NOMO-1 treated with dmso at 0.1 percent for 144 hours (cell line): ENCODE results near the gene PCDHA7.
"Not testable (repeated sequence)": the region's sequence is repeated elsewhere in the genome, so short reads cannot be mapped to it uniquely, and the experiment has no call there.

Source experiments
- DNase-seq: peaks from one replicate; lab custom pipeline; 2025; ENCODE audit not compliant: unreplicated experiment; lab: John Stamatoyannopoulos, UW

PCDHA7 gene, protein sequence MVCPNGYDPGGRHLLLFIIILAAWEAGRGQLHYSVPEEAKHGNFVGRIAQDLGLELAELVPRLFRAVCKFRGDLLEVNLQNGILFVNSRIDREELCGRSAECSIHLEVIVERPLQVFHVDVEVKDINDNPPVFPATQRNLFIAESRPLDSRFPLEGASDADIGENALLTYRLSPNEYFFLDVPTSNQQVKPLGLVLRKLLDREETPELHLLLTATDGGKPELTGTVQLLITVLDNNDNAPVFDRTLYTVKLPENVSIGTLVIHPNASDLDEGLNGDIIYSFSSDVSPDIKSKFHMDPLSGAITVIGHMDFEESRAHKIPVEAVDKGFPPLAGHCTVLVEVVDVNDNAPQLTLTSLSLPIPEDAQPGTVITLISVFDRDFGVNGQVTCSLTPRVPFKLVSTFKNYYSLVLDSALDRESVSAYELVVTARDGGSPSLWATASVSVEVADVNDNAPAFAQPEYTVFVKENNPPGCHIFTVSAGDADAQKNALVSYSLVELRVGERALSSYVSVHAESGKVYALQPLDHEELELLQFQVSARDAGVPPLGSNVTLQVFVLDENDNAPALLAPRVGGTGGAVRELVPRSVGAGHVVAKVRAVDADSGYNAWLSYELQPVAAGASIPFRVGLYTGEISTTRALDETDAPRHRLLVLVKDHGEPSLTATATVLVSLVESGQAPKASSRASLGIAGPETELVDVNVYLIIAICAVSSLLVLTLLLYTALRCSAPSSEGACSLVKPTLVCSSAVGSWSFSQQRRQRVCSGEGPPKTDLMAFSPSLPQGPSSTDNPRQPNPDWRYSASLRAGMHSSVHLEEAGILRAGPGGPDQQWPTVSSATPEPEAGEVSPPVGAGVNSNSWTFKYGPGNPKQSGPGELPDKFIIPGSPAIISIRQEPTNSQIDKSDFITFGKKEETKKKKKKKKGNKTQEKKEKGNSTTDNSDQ

DNA sequence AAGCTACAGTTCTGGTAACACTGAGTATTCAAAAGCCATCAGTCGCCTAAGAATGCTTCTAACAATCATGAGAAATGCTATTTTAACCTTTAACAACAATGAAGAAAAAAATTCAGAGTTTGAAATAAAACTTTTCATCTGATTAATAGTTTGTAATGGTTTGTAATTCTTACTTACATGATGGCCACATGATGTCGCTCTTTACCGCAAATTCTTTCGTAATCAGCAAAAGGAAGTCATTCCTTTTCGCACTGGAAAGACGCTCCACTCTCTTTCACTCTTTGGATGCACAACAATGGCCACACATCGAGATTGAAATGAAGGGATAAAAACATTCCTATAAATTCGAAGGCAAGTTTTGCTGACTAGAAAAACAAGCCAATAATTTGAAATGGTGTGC is at the start of gene PCDHA7:
TSS of gene PCDHA7 (plus strand) at position 277 of the 400 bp plus-strand sequence. CDS start at position 392, 115 bp downstream.
- no peak for DNase-seq

DNA sequence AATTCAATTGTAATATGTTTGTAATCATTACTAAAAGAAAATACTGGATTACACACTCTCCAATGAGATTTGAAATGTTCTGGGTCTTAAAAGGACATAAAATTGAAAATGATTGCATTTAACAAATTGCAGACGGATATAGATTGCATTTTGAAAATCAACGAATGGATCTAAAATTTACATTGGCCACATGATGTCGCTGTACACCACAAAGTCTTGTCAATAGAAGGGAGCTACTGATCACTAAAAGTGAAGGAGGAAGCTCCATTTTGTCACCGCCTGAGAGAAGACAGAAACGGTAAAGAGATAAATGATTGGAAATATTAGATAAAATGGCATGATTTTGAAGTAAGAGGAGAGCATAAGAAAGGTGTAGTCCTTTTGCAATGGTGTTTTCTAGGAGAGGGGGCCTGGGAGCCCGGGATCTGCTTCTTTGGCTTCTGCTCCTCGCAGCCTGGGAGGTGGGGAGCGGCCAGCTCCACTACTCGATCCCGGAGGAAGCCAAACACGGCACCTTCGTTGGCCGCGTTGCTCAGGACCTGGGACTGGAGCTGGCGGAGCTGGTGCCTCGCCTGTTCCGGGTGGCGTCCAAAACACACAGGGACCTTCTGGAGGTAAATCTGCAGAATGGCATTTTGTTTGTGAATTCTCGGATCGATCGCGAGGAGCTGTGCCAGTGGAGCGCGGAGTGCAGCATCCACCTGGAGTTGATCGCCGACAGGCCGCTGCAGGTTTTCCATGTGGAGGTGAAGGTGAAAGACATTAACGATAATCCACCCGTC is 48.0 kb upstream of the PCDHA7 start, which contains the start of gene PCDHA1:
TSS of gene PCDHA1 (plus strand) at position 236 of the 782 bp plus-strand sequence.
- no peak for DNase-seq

DNA sequence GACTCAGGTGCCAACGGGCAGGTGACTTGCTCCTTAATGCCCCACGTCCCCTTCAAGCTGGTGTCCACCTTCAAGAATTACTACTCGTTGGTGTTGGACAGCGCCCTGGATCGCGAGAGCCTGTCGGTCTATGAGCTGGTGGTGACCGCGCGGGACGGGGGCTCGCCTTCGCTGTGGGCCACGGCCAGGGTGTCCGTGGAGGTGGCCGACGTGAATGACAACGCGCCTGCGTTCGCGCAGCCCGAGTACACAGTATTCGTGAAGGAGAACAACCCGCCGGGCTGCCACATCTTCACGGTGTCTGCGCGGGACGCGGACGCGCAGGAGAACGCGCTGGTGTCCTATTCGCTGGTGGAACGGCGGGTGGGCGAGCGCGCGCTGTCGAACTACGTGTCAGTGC is 46.6 kb upstream of the PCDHA7 start:
- not testable (repeated sequence) for DNase-seq

DNA sequence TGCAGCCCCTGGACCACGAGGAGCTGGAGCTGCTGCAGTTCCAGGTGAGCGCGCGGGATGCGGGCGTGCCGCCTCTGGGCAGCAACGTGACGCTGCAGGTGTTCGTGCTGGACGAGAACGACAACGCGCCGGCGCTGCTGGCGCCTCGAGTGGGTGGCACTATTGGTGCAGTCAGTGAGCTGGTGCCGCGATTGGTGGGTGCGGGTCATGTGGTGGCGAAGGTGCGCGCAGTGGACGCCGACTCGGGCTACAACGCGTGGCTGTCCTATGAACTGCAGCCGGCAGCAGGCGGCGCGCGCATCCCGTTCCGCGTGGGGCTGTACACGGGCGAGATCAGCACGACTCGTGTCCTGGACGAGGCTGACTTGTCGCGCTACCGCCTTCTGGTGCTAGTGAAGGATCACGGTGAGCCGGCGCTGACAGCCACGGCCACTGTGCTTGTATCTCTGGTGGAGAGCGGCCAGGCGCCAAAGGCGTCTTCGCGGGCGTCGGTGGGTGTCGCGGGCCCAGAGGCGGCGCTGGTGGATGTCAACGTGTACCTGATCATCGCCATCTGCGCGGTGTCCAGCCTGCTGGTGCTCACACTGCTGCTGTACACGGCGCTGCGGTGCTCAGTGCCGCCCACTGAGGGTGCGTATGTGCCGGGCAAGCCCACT is 46.1 kb upstream of the PCDHA7 start:
- DNase-seq = not testable (repeated sequence)

DNA sequence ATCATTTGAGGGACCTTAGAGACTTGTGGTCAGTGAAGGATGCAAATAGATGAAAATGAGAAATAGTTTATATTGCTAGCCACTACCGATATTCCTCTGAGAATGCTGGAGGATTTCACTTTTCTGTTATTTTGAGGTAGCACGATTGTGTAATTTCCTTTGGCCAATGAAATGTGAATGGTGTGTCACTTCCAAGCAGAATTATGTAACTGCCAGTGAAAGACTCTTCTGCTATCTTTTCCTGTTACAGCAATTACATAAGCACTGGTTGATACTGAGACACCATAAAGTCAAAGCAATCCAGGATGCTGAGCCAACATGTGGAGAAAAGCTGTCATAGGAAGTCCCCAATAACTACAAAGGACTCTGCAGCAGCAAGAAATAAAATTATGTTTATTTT is 43.0 kb upstream of the PCDHA7 start:
- peak; percentile 43 for DNase-seq

DNA sequence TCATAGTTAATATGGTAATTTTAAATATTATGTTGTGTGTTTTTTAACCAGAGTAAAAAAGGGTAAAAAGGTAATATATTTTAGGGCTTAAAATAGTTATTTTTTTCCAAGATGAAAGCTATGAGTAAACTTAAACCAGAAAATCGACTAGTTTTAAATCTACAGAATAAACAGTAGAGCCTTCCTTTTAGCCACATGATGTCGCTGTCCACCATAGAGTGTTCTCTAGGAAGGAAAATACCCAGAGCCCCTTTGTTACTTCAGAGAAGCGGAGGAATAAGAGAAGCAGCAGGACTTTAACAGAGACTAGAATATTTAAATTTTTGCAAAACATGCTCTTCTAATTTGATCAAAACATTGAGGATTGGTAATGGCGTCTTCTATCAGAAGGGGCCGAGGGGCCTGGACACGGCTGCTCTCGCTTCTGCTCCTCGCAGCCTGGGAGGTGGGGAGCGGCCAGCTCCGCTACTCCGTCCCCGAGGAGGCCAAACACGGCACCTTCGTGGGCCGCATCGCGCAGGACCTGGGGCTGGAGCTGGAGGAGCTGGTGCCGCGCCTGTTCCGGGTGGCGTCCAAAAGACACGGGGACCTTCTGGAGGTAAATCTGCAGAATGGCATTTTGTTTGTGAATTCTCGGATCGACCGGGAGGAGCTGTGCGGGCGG is 39.3 kb upstream of the PCDHA7 start, which contains the start of gene PCDHA2:
TSS of gene PCDHA2 (plus strand) at position 258 of the 664 bp plus-strand sequence.
- no peak for DNase-seq

DNA sequence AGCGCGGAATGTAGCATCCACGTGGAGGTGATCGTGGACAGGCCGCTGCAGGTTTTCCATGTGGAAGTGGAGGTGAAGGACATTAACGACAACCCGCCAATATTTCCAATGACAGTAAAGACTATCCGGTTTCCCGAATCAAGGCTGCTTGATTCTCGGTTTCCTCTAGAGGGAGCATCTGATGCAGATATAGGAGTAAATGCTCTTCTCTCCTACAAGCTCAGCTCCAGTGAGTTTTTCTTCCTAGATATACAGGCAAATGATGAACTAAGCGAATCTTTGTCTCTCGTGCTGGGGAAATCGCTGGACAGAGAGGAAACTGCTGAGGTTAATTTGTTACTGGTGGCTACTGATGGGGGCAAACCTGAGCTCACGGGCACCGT is 38.8 kb upstream of the PCDHA7 start:
- DNase-seq = no peak

DNA sequence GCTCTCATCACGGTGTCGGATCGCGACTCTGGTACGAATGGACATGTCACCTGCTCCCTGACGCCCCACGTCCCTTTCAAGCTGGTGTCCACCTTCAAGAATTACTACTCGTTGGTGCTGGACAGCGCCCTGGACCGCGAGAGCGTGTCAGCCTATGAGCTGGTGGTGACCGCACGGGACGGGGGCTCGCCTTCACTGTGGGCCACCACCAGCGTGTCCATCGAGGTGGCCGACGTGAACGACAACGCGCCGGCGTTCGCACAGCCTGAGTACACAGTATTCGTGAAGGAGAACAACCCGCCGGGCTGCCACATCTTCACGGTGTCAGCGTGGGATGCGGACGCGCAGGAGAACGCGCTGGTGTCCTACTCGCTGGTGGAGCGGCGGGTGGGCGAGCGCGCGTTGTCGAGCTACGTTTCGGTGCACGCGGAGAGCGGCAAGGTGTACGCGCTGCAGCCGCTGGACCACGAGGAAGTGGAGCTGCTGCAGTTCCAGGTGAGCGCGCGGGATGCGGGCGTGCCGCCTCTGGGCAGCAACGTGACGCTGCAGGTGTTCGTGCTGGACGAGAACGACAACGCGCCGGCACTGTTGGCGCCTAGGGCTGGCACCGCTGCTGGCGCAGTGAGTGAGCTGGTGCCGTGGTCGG is 37.9 kb upstream of the PCDHA7 start:
- not testable (repeated sequence) for DNase-seq

DNA sequence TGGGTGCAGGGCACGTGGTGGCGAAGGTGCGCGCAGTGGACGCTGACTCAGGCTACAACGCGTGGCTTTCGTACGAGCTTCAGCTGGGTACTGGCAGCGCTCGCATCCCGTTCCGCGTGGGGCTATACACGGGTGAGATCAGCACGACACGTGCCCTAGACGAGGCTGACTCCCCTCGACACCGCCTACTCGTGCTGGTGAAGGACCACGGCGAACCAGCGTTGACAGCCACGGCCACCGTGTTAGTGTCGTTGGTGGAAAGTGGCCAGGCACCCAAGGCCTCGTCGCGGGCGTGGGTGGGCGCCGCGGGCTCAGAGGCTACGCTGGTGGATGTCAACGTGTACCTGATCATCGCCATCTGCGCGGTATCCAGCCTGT is 37.4 kb upstream of the PCDHA7 start:
- no peak for DNase-seq

DNA sequence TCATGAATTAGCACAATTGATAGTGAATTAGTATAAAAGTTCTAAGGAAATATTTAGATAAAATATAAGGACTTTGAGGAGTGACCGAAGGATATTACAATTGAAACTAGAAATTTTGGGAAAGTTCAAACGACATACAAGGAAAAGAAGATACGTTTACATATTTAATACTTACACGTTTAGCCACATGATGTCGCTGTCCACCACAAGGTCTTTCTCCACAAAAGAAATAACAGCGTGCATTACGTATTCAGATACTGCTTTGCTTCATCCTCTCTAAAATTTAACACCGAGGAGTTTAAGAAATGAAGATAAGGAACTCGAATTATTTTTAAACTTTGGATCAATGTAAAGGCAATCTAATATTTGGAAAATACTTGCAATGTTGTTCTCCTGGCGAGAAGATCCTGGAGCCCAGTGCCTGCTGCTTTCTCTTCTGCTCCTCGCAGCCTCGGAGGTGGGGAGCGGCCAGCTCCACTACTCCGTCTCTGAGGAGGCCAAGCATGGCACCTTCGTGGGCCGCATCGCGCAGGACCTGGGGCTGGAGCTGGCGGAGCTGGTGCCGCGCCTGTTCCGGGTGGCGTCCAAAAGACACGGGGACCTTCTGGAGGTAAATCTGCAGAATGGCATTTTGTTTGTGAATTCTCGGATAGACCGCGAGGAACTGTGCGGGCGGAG is 33.1 kb upstream of the PCDHA7 start, which contains the start of gene PCDHA3:
TSS of gene PCDHA3 (plus strand) at position 242 of the 678 bp plus-strand sequence.
- DNase-seq = no peak

DNA sequence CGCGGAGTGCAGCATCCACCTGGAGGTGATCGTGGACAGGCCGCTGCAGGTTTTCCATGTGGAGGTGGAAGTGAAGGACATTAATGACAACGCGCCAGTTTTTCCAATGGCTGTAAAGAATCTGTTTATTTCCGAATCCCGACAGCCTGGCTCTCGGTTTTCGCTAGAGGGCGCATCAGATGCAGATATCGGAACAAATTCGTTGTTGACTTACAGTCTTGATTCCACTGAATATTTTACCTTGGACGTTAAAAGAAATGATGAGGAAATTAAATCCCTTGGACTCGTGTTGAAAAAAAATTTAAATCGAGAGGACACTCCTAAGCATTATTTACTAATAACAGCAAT is 32.6 kb upstream of the PCDHA7 start:
- no peak for DNase-seq

DNA sequence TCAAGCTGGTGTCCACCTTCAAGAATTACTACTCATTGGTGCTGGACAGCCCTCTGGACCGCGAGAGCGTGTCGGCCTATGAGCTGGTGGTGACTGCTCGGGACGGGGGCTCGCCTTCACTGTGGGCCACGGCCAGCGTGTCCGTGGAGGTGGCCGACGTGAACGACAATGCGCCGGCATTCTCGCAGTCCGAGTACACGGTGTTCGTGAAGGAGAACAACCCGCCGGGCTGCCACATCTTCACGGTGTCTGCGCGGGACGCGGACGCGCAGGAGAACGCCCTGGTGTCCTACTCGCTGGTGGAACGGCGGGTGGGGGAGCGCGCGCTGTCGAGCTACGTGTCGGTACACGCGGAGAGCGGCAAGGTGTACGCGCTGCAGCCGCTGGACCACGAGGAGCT is 31.7 kb upstream of the PCDHA7 start:
- DNase-seq = not testable (repeated sequence)

DNA sequence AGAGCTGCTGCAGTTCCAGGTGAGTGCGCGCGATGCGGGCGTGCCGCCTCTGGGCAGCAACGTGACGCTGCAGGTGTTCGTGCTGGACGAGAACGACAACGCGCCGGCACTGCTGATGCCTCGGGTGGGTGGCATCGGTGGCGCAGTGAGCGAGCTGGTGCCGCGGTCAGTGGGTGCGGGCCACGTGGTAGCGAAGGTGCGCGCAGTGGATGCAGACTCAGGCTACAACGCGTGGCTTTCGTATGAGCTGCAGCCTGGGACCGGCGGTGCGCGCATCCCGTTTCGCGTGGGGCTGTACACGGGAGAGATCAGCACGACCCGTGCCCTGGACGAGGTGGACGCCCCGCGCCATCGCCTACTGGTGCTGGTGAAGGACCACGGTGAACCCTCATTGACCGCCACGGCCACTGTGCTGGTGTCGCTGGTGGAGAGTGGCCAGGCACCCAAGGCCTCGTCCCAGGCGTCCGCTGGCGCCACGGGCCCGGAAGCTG is 31.2 kb upstream of the PCDHA7 start:
- no peak for DNase-seq

DNA sequence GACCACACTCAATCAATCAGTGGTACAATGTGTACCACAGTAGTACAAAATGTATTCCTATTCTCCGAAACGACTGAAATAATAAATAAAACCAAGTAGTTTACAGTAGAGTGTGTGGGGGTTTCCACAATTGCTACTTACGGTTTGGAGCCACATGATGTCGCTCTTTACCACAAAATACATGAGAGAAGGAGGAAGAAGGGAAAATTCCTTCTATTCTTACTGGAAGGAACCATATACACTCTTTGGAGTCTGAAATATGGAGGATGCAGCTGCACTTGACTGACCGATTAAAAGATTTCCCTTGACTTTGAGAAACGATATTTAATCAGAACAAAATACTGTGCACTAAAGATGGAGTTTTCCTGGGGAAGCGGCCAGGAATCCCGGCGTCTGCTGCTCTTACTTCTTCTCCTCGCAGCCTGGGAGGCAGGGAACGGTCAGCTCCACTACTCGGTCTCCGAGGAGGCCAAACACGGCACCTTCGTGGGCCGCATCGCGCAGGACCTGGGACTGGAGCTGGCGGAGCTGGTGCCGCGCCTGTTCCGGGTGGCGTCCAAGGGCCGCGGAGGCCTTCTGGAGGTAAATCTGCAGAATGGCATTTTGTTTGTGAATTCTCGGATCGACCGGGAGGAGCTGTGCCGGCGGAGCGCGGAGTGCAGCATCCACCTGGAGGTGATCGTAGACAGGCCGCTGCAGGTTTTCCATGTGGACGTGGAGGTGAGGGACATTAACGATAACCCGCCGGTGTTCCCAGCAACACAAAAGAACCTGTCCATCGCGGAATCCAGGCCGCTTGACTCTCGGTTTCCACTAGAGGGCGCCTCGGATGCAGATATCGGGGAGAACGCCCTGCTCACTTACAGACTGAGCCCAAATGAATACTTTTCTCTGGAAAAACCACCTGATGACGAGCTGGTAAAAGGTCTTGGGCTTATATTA is 27.0 kb upstream of the PCDHA7 start, which contains the start of gene PCDHA4:
TSS of gene PCDHA4 (plus strand) at position 235 of the 942 bp plus-strand sequence.
- DNase-seq = no peak

DNA sequence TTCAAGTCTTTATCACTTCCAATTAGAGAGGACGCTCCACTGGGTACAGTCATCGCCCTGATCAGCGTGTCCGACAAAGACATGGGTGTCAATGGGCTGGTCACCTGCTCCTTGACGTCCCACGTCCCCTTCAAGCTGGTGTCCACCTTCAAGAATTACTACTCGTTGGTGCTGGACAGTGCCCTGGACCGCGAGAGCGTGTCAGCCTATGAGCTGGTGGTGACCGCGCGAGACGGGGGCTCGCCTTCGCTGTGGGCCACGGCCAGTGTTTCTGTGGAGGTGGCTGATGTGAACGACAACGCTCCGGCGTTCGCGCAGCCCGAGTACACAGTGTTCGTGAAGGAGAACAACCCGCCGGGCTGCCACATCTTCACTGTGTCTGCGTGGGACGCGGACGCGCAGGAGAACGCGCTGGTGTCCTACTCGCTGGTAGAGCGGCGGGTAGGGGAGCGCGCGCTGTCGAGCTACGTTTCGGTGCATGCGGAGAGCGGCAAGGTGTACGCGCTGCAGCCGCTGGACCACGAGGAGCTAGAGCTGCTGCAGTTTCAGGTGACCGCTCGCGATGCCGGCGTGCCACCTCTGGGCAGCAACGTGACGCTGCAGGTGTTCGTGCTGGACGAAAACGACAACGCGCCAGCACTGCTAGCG is 25.7 kb upstream of the PCDHA7 start:
- not testable (repeated sequence) for DNase-seq

DNA sequence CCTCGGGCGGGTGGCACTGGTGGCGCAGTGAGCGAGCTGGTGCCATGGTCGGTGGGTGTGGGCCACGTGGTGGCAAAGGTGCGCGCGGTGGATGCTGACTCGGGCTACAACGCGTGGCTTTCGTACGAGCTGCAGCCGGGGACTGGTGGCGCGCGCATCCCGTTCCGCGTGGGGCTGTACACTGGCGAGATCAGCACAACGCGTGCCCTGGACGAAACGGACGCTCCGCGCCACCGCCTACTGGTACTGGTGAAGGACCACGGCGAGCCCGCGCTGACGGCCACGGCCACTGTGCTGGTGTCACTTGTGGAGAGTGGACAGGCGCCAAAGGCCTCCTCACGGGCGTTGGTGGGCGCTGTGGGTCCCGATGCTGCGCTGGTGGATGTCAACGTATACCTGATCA is 25.2 kb upstream of the PCDHA7 start:
- no peak for DNase-seq
